NOMO-1 treated with dmso at 0.1 percent for 144 hours (cell line): ENCODE measurements around the gene SLC6A8.

Experiments used
- DNase-seq: peaks from one replicate; lab custom pipeline; 2025; ENCODE audit not compliant: unreplicated experiment; lab: John Stamatoyannopoulos, UW

SLC6A8 gene

GRCh38 chrX:153687121-153688039 lies at the start of gene SLC6A8:
Gene SLC6A8, plus strand, starts transcription at chrX:153687926. Its CDS starts 649 bp downstream, at chrX:153688575.
- peak; percentile 14 for DNase-seq

GRCh38 chrX:153638041-153638371 lies 49.7 kb upstream of the SLC6A8 start:
- no peak for DNase-seq

- no peak for DNase-seq
These were observed 49.1 kb upstream of the SLC6A8 start for GRCh38 chrX:153638436-153639176.

- DNase-seq, result no peak
These were observed 48.3 kb upstream of the SLC6A8 start for GRCh38 chrX:153639177-153640044.

GRCh38 chrX:153640045-153640686 lies 47.6 kb upstream of the SLC6A8 start:
- no peak for DNase-seq

GRCh38 chrX:153640736-153641575 lies 46.8 kb upstream of the SLC6A8 start:
- no peak for DNase-seq

- DNase-seq, result no peak
These were observed 46.1 kb upstream of the SLC6A8 start for GRCh38 chrX:153641627-153642026.

- no peak for DNase-seq
These were observed 45.6 kb upstream of the SLC6A8 start for GRCh38 chrX:153642051-153642654.

GRCh38 chrX:153642655-153643430 lies 44.9 kb upstream of the SLC6A8 start:
- no peak for DNase-seq

- no peak for DNase-seq
These were observed 44.0 kb upstream of the SLC6A8 start for GRCh38 chrX:153643431-153644351.

GRCh38 chrX:153644356-153645125 lies 43.2 kb upstream of the SLC6A8 start:
- DNase-seq, result no peak

GRCh38 chrX:153645151-153645550 lies 42.6 kb upstream of the SLC6A8 start:
- DNase-seq, result no peak

GRCh38 chrX:153645921-153646488 lies 41.7 kb upstream of the SLC6A8 start:
- DNase-seq, result no peak

- no peak for DNase-seq
These were observed 40.9 kb upstream of the SLC6A8 start, which contains the start of gene DUSP9 for GRCh38 chrX:153646620-153647373. Gene DUSP9, plus strand, starts transcription at chrX:153647203. Its CDS starts 751 bp downstream, at chrX:153647954.

- DNase-seq, result no peak
These were observed 40.0 kb upstream of the SLC6A8 start for GRCh38 chrX:153647461-153648357.
